HL-60 (cell line): Measurements from ENCODE around the gene KREMEN2.

ENCODE experiments used
- DNase-seq, 2 experiments: peaks; one replicate each; pipeline ENCODE4 v3.0.0-alpha.2; 2010 to 2020; ENCODE audit warnings: low read depth in 1 of 2, low spot score in 1 of 2
- H3K27ac ChIP-seq: fragments of 250-450 bp; sonication (Bioruptor Pico); replicated peaks from 2 replicates; pipeline ENCODE4 v1.5.1; 2020; ENCODE audit warnings: mild to moderate bottlenecking, moderate library complexity
- H3K27me3 ChIP-seq: fragments of 250-450 bp; sonication (Bioruptor Pico); 2 replicates; pipeline ENCODE4 v1.5.1; 2021; ENCODE audit warnings: mild to moderate bottlenecking, moderate library complexity; ENCODE audit not compliant: insufficient read depth, poor library complexity, severe bottlenecking
- H3K4me3 ChIP-seq: replicated peaks from 2 replicates; pipeline ENCODE4 v1.5.1; 2011; ENCODE audit warnings: mild to moderate bottlenecking, control low read depth, low read length; ENCODE audit not compliant: insufficient read depth
- CTCF ChIP-seq: IDR thresholded peaks from one replicate; pipeline ENCODE4 v1.5.1; 2011; ENCODE audit warnings: low read length, control low read depth, inconsistent platforms; ENCODE audit not compliant: insufficient read depth
- GABPA ChIP-seq: IDR thresholded peaks from 2 replicates; pipeline ENCODE4 v1.6.1; 2012; ENCODE audit warnings: low read depth
- POLR2AphosphoS5 ChIP-seq: IDR thresholded peaks from 2 replicates; pipeline ENCODE4 v1.6.1; 2012; ENCODE audit warnings: low read depth
- REST ChIP-seq: IDR thresholded peaks from 2 replicates; pipeline ENCODE4 v1.6.1; 2012; ENCODE audit warnings: low read depth; ENCODE audit not compliant: insufficient replicate concordance
- SPI1 ChIP-seq: IDR thresholded peaks from 2 replicates; pipeline ENCODE4 v1.6.1; 2012; ENCODE audit warnings: low read depth, mild to moderate bottlenecking, borderline replicate concordance

KREMEN2 gene

GRCh38 chr16:2999929-3000328 lies 35.9 kb downstream of the KREMEN2 start:
- TF ChIP-seq POLR2AphosphoS5 (no peak), REST (no peak), SPI1 (no peak), CTCF (no peak), GABPA (no peak)
- no peaks in the 10 kb centered on the region for H3K27me3 ChIP-seq
- DNase-seq: no peak
- H3K4me3 ChIP-seq: no peak overlapping the region
- no peak overlapping the region for H3K27ac ChIP-seq

- Histone ChIP-seq H3K4me3 (no peak overlapping the region), H3K27ac (no peak overlapping the region), H3K27me3 (no peaks in the 10 kb centered on the region)
- TF ChIP-seq CTCF (no peak), GABPA (no peak), POLR2AphosphoS5 (no peak), REST (no peak), SPI1 (no peak)
- no peak for DNase-seq
Observed at GRCh38 chr16:3000540-3000939, 36.5 kb downstream of the KREMEN2 start.

GRCh38 chr16:3001316-3001715 lies 37.2 kb downstream of the KREMEN2 start:
- H3K27ac ChIP-seq: no peak overlapping the region
- H3K4me3 ChIP-seq: no peak overlapping the region
- no peak for DNase-seq
- no peaks in the 10 kb centered on the region for H3K27me3 ChIP-seq
- TF ChIP-seq SPI1 (no peak), REST (no peak), GABPA (no peak), POLR2AphosphoS5 (no peak), CTCF (no peak)
